Smooth muscle cell (in vitro differentiated cells): ENCODE measurements around the gene HTT. TPM values are rescaled to one million over a fixed set of nuclear protein-coding genes. Genes with fewer than 3 reads are reported as not detected.

Source experiments
- DNase-seq: peaks from one replicate; lab custom pipeline; 2025; ENCODE audit not compliant: unreplicated experiment; lab: John Stamatoyannopoulos, UW
- H2AFZ ChIP-seq: fragments of 200-600 bp; sonication (generic); 2 replicates; pipeline ENCODE4 v1.6.0; 2016; ENCODE audit warnings: antibody characterized with exemption, low read depth, mild to moderate bottlenecking
- H3F3A ChIP-seq: fragments of 200-600 bp; sonication (generic); 2 replicates; pipeline ENCODE4 v1.6.0; 2017; ENCODE audit warnings: antibody characterized with exemption, low read depth
- H3K27ac ChIP-seq: fragments of 200-600 bp; sonication (generic); 2 replicates; pipeline ENCODE4 v1.5.1; 2016; ENCODE audit warnings: low read depth, mild to moderate bottlenecking
- H3K27me3 ChIP-seq: fragments of 200-600 bp; sonication (generic); 2 replicates; pipeline ENCODE4 v1.6.1; 2016; ENCODE audit warnings: low read depth, mild to moderate bottlenecking
- H3K36me3 ChIP-seq: fragments of 200-600 bp; sonication (generic); 2 replicates; pipeline ENCODE4 v1.5.1; 2016; ENCODE audit warnings: low read depth
- H3K4me1 ChIP-seq: fragments of 200-600 bp; sonication (generic); 2 replicates; pipeline ENCODE4 v1.5.1; 2016; ENCODE audit warnings: low read depth
- H3K4me2 ChIP-seq: fragments of 200-600 bp; sonication (generic); 2 replicates; pipeline ENCODE4 v1.6.0; 2016; ENCODE audit warnings: mild to moderate bottlenecking
- H3K4me3 ChIP-seq: fragments of 200-600 bp; sonication (generic); 2 replicates; pipeline ENCODE4 v1.5.1; 2016; ENCODE audit warnings: mild to moderate bottlenecking
- H3K79me2 ChIP-seq: fragments of 200-600 bp; sonication (generic); 2 replicates; pipeline ENCODE4 v1.6.0; 2016; ENCODE audit warnings: low read depth, mild to moderate bottlenecking
- H3K9ac ChIP-seq: fragments of 200-600 bp; sonication (generic); 2 replicates; pipeline ENCODE4 v1.6.0; 2016; ENCODE audit warnings: low read depth
- H3K9me3 ChIP-seq: fragments of 200-600 bp; sonication (generic); replicated peaks from 2 replicates; pipeline ENCODE4 v1.5.1; 2016; ENCODE audit warnings: low read depth
- H4K20me1 ChIP-seq: fragments of 200-600 bp; sonication (generic); 2 replicates; pipeline ENCODE4 v1.6.0; 2016; ENCODE audit warnings: low read depth
- CTCF ChIP-seq: fragments of 200-600 bp; sonication (generic); IDR thresholded peaks from 2 replicates; pipeline ENCODE4 v1.5.1; 2017; ENCODE audit warnings: borderline replicate concordance, mild to moderate bottlenecking, antibody characterized with exemption; ENCODE audit not compliant: insufficient read depth, poor library complexity, severe bottlenecking
- WGBS: methylation state at CpG from one replicate; pipeline ENCODE4 v1.1.7; 2016; ENCODE audit warnings: low lambda C conversion rate; 5-methylcytosine and 5-hydroxymethylcytosine counted together
- polyA plus RNA-seq: library from polyadenylated mRNA; unstranded; fragments of >200 nt; fragmentation: Nextera tagmentation; extraction: Ambion mirVana; gene quantifications from 2 replicates; pipeline ENCODE4 v1.2.1, GENCODE V29; 2016
- total RNA-seq: library from RNA; depleted of rRNA; stranded (reverse); fragments of >200 nt; gene quantifications from 2 replicates; pipeline ENCODE4 v1.2.3, GENCODE V29; 2014

Gene HTT
- total and polyA plus RNA-seq, 2 experiments from 2014 or later, result 7.1 to 16.4 TPM

GRCh38 chr4:3212391-3213105 lies 138.1 kb downstream of the HTT start:
- Histone ChIP-seq H3K4me3 (no peak overlapping the region), H3K27me3 (no peaks in the 10 kb centered on the region), H4K20me1 (no peaks in the 10 kb centered on the region), H3K36me3 (peaks cover 7% of the 10 kb centered on the region), H3K79me2 (no peaks in the 10 kb centered on the region), H3K27ac (no peak overlapping the region), H3K4me2 (no peak overlapping the region), H3K9ac (no peak overlapping the region), H2AFZ (no peak overlapping the region), H3K4me1 (no peaks in the 10 kb centered on the region), H3F3A (no peaks in the 10 kb centered on the region), H3K9me3 (no peaks in the 10 kb centered on the region)
- no peak for TF ChIP-seq CTCF
- 97% methylated on average over 12 of the region's 12 CpGs for WGBS
- no peak for DNase-seq

DNA sequence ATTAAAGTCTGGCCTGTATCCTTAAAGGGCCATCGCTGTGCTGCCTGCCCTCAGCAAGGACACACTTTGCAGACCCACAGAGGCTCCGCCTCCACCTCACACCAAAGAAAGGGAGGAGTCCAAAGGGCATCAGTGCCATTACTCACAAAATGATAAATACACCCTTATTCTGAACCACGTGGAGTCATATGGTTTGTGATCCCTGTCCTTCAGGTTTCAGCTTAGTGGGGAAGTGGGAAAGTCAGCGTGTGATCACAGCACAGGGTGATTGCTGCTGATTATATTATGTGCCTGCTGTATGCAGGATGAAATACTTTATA lies 138.6 kb downstream of the HTT start:
- WGBS, result 97% methylated on average over 4 of the region's 4 CpGs
- peaks cover 2% of the 10 kb centered on the region for H3K36me3 ChIP-seq
- H2AFZ ChIP-seq, result no peak overlapping the region
- no peak for DNase-seq
- TF ChIP-seq CTCF, result no peak
- H3K9me3 ChIP-seq, result no peaks in the 10 kb centered on the region
- H3K9ac ChIP-seq, result no peak overlapping the region
- H4K20me1 ChIP-seq, result no peaks in the 10 kb centered on the region
- no peaks in the 10 kb centered on the region for H3F3A ChIP-seq
- no peaks in the 10 kb centered on the region for H3K27me3 ChIP-seq
- no peak overlapping the region for H3K27ac ChIP-seq
- no peak overlapping the region for H3K4me3 ChIP-seq
- H3K79me2 ChIP-seq, result no peaks in the 10 kb centered on the region
- no peak overlapping the region for H3K4me2 ChIP-seq
- H3K4me1 ChIP-seq, result no peaks in the 10 kb centered on the region

GRCh38 chr4:3213661-3214250 lies 139.3 kb downstream of the HTT start:
- no peak overlapping the region for H2AFZ ChIP-seq
- peaks cover 2% of the 10 kb centered on the region for H3K36me3 ChIP-seq
- 98% methylated on average over 15 of the region's 15 CpGs for WGBS
- H3K79me2 ChIP-seq, result no peaks in the 10 kb centered on the region
- no peak for TF ChIP-seq CTCF
- no peaks in the 10 kb centered on the region for H3F3A ChIP-seq
- no peak for DNase-seq
- no peak overlapping the region for H3K4me3 ChIP-seq
- no peak overlapping the region for H3K4me2 ChIP-seq
- H3K9me3 ChIP-seq, result no peaks in the 10 kb centered on the region
- no peak overlapping the region for H3K9ac ChIP-seq
- no peak overlapping the region for H3K27ac ChIP-seq
- no peaks in the 10 kb centered on the region for H3K4me1 ChIP-seq
- no peaks in the 10 kb centered on the region for H4K20me1 ChIP-seq
- no peaks in the 10 kb centered on the region for H3K27me3 ChIP-seq

DNA sequence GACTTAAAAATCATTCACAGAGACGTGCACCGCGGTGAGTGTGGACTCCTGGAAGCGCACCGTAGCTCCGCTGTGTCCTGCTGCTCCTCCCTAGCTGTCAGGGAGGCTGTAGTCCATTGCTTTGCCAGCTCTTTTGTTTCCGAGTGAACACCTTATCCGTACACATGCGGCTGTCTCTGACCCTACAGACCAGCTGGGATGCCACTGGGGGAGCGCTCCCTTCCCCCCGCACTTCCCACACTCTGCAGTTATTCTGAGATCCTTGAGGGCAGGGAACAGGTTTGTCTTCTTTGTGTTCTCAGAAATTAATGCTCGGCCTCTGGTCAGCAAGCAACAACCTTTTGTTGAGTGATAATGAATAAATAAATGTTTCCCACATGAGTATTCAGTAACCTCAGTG lies 140.8 kb downstream of the HTT start:
- Histone ChIP-seq H3K79me2 (no peaks in the 10 kb centered on the region), H3F3A (no peaks in the 10 kb centered on the region), H4K20me1 (no peaks in the 10 kb centered on the region), H3K9ac (no peak overlapping the region), H2AFZ (no peak overlapping the region), H3K36me3 (peaks cover 2% of the 10 kb centered on the region), H3K9me3 (no peaks in the 10 kb centered on the region), H3K4me1 (no peaks in the 10 kb centered on the region), H3K27me3 (no peaks in the 10 kb centered on the region), H3K27ac (no peak overlapping the region), H3K4me3 (no peak overlapping the region), H3K4me2 (no peak overlapping the region)
- TF ChIP-seq CTCF, result no peak
- 93% methylated on average over 12 of the region's 12 CpGs for WGBS
- no peak for DNase-seq
